ENCODE data around the gene NMT2.

DNA sequence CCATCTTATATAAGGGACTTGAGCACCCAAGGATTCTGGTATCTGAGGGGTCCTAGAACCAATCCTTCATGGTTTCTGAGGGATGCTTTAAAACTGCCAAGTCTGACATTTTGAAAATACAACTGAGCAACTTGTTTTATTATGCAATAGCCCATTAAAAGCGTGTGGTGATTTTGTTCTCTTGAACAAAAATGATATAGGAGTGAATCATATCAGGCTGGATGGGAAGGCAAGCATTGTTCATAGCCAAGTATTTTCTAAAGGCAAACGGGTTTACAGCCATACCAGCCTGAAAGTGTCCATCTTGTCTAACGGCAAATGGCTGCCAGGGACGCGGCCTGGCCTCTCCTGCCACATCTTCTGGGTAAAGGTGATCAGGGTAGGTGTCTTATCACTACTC, 48.0 kb downstream of the NMT2 start:
- no peak for TF ChIP-seq CTCF (IDR thresholded peaks at IDR 0.05)
- TF ChIP-seq POLR2A (IDR thresholded peaks at IDR 0.05) = no peak
- no peak for TF ChIP-seq POLR2AphosphoS5 (IDR thresholded peaks at IDR 0.05)
